Keratinocyte (primary cell): ENCODE data around the gene TBC1D9B. TPM values are rescaled to one million over a fixed set of nuclear protein-coding genes. Genes with fewer than 3 reads are reported as not detected.

Experiments
- DNase-seq: peaks from one replicate; pipeline ENCODE4 v3.0.0-alpha.2; 2011; ENCODE audit warnings: low read depth, missing footprints, low spot score
- FAIRE-seq: peaks from 2 replicates; lab custom pipeline; 2011; peaks lifted over from hg19 to GRCh38; lab: Jason Lieb, UNC
- H2AFZ ChIP-seq: 2 replicates; pipeline ENCODE4 v1.6.0; 2012; ENCODE audit warnings: low read length, control low read depth, inconsistent platforms; ENCODE audit not compliant: control insufficient read depth
- H3K27ac ChIP-seq: 2 replicates; pipeline ENCODE4 v1.5.1; 2011; ENCODE audit warnings: low read length; ENCODE audit not compliant: control insufficient read depth, insufficient read depth
- H3K27me3 ChIP-seq: 3 replicates; pipeline ENCODE4 v1.6.0; 2011; ENCODE audit warnings: low read length; ENCODE audit not compliant: control insufficient read depth, insufficient read depth; ENCODE audit errors: extremely low read depth
- H3K36me3 ChIP-seq, 2 experiments: 2 replicates in 1 of 2; 3 replicates in 1 of 2; pipeline ENCODE4 v1.5.1; 2011; ENCODE audit warnings: low read length in 2 of 2, mild to moderate bottlenecking in 1 of 2; ENCODE audit not compliant: control insufficient read depth in 2 of 2, insufficient read depth in 2 of 2; ENCODE audit errors: extremely low read depth in 1 of 2
- H3K4me1 ChIP-seq: 3 replicates; pipeline ENCODE4 v1.5.1; 2011; ENCODE audit warnings: low read length; ENCODE audit not compliant: control insufficient read depth, insufficient read depth; ENCODE audit errors: extremely low read depth
- H3K4me2 ChIP-seq: 3 replicates; pipeline ENCODE4 v1.6.0; 2011; ENCODE audit warnings: low read depth, low read length; ENCODE audit not compliant: control insufficient read depth, insufficient read depth; ENCODE audit errors: extremely low read depth
- H3K4me3 ChIP-seq, 3 experiments: fragments of 200-600 bp in 1 of 3; sonication (generic) in 1 of 3; 2 replicates in 2 of 3; 3 replicates in 1 of 3; pipeline ENCODE4 v1.5.1; 2011 to 2016; ENCODE audit warnings: low read length in 3 of 3, mild to moderate bottlenecking in 3 of 3, control low read depth in 2 of 3, inconsistent platforms in 1 of 3, low read depth in 1 of 3, mixed read lengths in 1 of 3, mixed run types in 1 of 3, moderate library complexity in 1 of 3; ENCODE audit not compliant: control insufficient read depth in 2 of 3, insufficient read depth in 2 of 3; ENCODE audit errors: extremely low read depth in 1 of 3
- H3K79me2 ChIP-seq: 2 replicates; pipeline ENCODE4 v1.6.0; 2012; ENCODE audit warnings: low read length; ENCODE audit not compliant: control insufficient read depth, insufficient read depth
- H3K9ac ChIP-seq: 3 replicates; pipeline ENCODE4 v1.6.0; 2011; ENCODE audit warnings: low read length; ENCODE audit not compliant: control insufficient read depth, insufficient read depth; ENCODE audit errors: extremely low read depth
- H3K9me1 ChIP-seq: 3 replicates; pipeline ENCODE4 v1.6.0; 2011; ENCODE audit warnings: low read length; ENCODE audit not compliant: control insufficient read depth, insufficient read depth; ENCODE audit errors: extremely low read depth
- H3K9me3 ChIP-seq: 2 replicates; pipeline ENCODE4 v1.5.1; 2012; ENCODE audit warnings: low read depth, low read length; ENCODE audit not compliant: control insufficient read depth
- H4K20me1 ChIP-seq: 3 replicates; pipeline ENCODE4 v1.6.0; 2011; ENCODE audit warnings: low read length; ENCODE audit not compliant: control insufficient read depth, insufficient read depth; ENCODE audit errors: extremely low read depth
- CTCF ChIP-seq, 3 experiments: IDR thresholded peaks in 1 of 3; conservative IDR thresholded peaks in 1 of 3; optimal IDR thresholded peaks in 1 of 3; 2 replicates in 2 of 3; 3 replicates in 1 of 3; pipeline versions ENCODE3 to v1.5.1; 2011; ENCODE audit warnings: low read length in 3 of 3, mild to moderate bottlenecking in 3 of 3, moderate library complexity in 2 of 3, control low read depth in 1 of 3, inconsistent platforms in 1 of 3; ENCODE audit not compliant: insufficient read depth in 2 of 3; ENCODE audit errors: extremely low read depth in 1 of 3
- EZH2 ChIP-seq: IDR thresholded peaks from one replicate; pipeline ENCODE4 v1.6.1; 2012; ENCODE audit warnings: inconsistent platforms, mild to moderate bottlenecking, low read length, moderate library complexity
- dilution Hi-C: fragments of 300-500 bp; cut with MboI; formaldehyde crosslinking; loops from one replicate; pipeline ENCODE4 v1.7.0; 2020; ENCODE audit warnings: low sequenced_read_pairs; ENCODE audit not compliant: extremely low pct_ligation_motif_present
- polyA plus RNA-seq, 5 experiments: library from polyadenylated mRNA; depleted of rRNA in 3 of 5; stranded (reverse) in 3 of 5; stranded (forward) in 1 of 5; unstranded in 1 of 5; fragments of >200 nt; gene quantifications; 1 replicate in 1 of 5; 2 replicates in 3 of 5; 3 replicates in 1 of 5; pipeline versions ENCODE4 v1.2.1 to v1.2.3, GENCODE V29; 2011 to 2012; ENCODE audit warnings: missing spikeins in 2 of 5, low read depth in 1 of 5, low replicate concordance in 1 of 5

Gene TBC1D9B
- polyA plus RNA-seq, 1 donor (not counting 4 experiments of a cell fraction or from before 2014, with no cell fraction given), result 51.4 TPM

GRCh38 chr5:179892255-179892654 lies 15.4 kb downstream of the TBC1D9B start:
- no peak overlapping the region for H3K9ac ChIP-seq
- H3K4me2 ChIP-seq, result no peak overlapping the region
- DNase-seq (no peak), FAIRE-seq (no peak)
- no peaks in the 10 kb centered on the region for H3K79me2 ChIP-seq
- peaks cover 58 to 71% of the 10 kb centered on the region in 2 experiments for H3K36me3 ChIP-seq
- TF ChIP-seq CTCF (optimal IDR thresholded peaks at IDR 0.05 in 1 of 3, IDR thresholded peaks at IDR 0.05 in 1 of 3, conservative IDR thresholded peaks at IDR 0.05 in 1 of 3; ENCODE audit: extremely low read depth in 1 of 3, insufficient read depth in 2 of 3, low read length in 3 of 3) (no peak), EZH2 (no peak)
- H4K20me1 ChIP-seq, result no peaks in the 10 kb centered on the region
- H3K9me1 ChIP-seq, result no peaks in the 10 kb centered on the region
- H3K9me3 ChIP-seq, result no peaks in the 10 kb centered on the region
- H3K27ac ChIP-seq, result no peak overlapping the region
- H3K4me1 ChIP-seq, result no peaks in the 10 kb centered on the region
- H2AFZ ChIP-seq, result no peak overlapping the region
- no peak overlapping the region for H3K4me3 ChIP-seq
- dilution Hi-C loops, result no loop called here
- no peaks in the 10 kb centered on the region for H3K27me3 ChIP-seq

- FAIRE-seq (no peak), DNase-seq (no peak)
- H2AFZ ChIP-seq, result no peak overlapping the region
- TF ChIP-seq EZH2 (no peak), CTCF (optimal IDR thresholded peaks at IDR 0.05 in 1 of 3, IDR thresholded peaks at IDR 0.05 in 1 of 3, conservative IDR thresholded peaks at IDR 0.05 in 1 of 3; ENCODE audit: extremely low read depth in 1 of 3, insufficient read depth in 2 of 3, low read length in 3 of 3) (no peak)
- H3K4me1 ChIP-seq, result no peaks in the 10 kb centered on the region
- no peak overlapping the region for H3K4me3 ChIP-seq
- H3K9me1 ChIP-seq, result no peaks in the 10 kb centered on the region
- H3K36me3 ChIP-seq, result peaks cover 66 to 68% of the 10 kb centered on the region in 2 experiments
- no peaks in the 10 kb centered on the region for H3K27me3 ChIP-seq
- no peaks in the 10 kb centered on the region for H3K79me2 ChIP-seq
- no peak overlapping the region for H3K9ac ChIP-seq
- no peak overlapping the region for H3K4me2 ChIP-seq
- no peaks in the 10 kb centered on the region for H4K20me1 ChIP-seq
- no peak overlapping the region for H3K27ac ChIP-seq
- no peaks in the 10 kb centered on the region for H3K9me3 ChIP-seq
- dilution Hi-C loops, result no loop called here
Measured at GRCh38 chr5:179890751-179891682, 16.7 kb downstream of the TBC1D9B start.
